ENCODE data around the gene CYB561D2. TPM values are rescaled to one million over a fixed set of nuclear protein-coding genes. Genes with fewer than 3 reads are reported as not detected.

The CYB561D2 gene
- total and polyA plus RNA-seq, 9 of the 15 experiments (the other 6 are each of a cell fraction or from before 2014, with no cell fraction given), result 4.2 to 16.6 (median 9.4) TPM

DNA sequence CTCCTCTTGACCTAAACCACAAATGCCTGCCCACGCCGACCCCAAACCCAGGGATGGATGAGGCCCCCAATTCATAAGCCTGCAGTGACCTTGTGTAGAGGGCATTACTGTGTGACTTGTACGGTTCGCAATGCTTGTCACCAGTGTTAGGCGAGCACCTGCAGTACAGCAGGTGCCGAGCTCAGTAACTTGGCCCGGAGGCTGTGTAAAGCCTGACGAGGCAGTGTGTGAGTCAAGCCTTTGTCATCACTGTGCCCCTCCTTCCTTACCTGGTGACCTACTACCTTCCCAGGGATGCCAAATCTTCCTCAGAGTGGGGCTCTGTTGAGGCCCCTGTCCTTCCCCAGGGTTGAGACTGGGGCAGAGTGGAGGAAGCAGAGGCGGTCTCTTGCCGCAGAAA is 45.8 kb downstream of the CYB561D2 start:
- no peak for FAIRE-seq
- intact Hi-C loops (cut with micrococcal nuclease) (no loop called here), in situ Hi-C loops (cut with MboI) (no loop called here)
- Histone ChIP-seq H3K9me1 (ENCODE audit: control insufficient read depth, insufficient read depth, low read length) (no peaks in the 10 kb centered on the region), H3K36me3 (ENCODE audit: control insufficient read depth, insufficient read depth, low read length) (no peaks in the 10 kb centered on the region), H3K9me3 (replicated peaks; ENCODE audit: control insufficient read depth, insufficient read depth, low read depth, low read length) (no peaks in the 10 kb centered on the region), H3K27ac (ENCODE audit: extremely low read depth, low read depth, low read length) (no peak overlapping the region), H3K9ac (ENCODE audit: insufficient read depth in 1 of 2, low read depth in 2 of 2, low read length in 2 of 2) (no peak overlapping the region), H3K4me1 (replicated peaks in 1 of 2; ENCODE audit: control insufficient read depth in 2 of 2, insufficient read depth in 2 of 2, low read length in 2 of 2) (peaks cover 0 to 13% of the 10 kb centered on the region in 2 experiments; a peak in 2 of 5 replicates), H3K27me3 (ENCODE audit: control insufficient read depth in 2 of 2, insufficient read depth in 2 of 2, low read length in 2 of 2) (peaks cover 0 to 6% of the 10 kb centered on the region in 2 experiments; a peak in 2 of 5 replicates), H3K4me3 (no peak overlapping the region), H2AFZ (ENCODE audit: low read depth, low read length) (no peak overlapping the region), H3K4me2 (ENCODE audit: insufficient read depth, low read length) (no peak overlapping the region), H4K20me1 (replicated peaks; ENCODE audit: control insufficient read depth, insufficient read depth, low read length) (no peaks in the 10 kb centered on the region), H3K79me2 (ENCODE audit: control insufficient read depth, insufficient read depth, low read length) (no peaks in the 10 kb centered on the region)
- 5% methylated on average over 8 of the region's 10 CpGs for WGBS (ENCODE audit: insufficient coverage, low coverage, missing lambda C conversion rate)
- ChIA-PET CTCF (ENCODE audit: low intra/inter-chr PET ratio) (no interaction called here), POLR2A (interaction anchor here (0.6 kb wide), 1 partner anchor 14 kb away, joined by 3 read pairs; no protein-coding TSS in a partner anchor)
- no TSS peak for BruUV-seq (replicated peaks)
- DNase-seq (ENCODE audit: extremely low read depth in 1 of 4, low spot score in 3 of 4), result no peak
- ATAC-seq, result no peak
- no peak for TF ChIP-seq LARP7 (IDR thresholded peaks at IDR 0.05)
- no peak for TF ChIP-seq TAF7 (tag; IDR thresholded peaks at IDR 0.05)
- TF ChIP-seq, protein P1, sequence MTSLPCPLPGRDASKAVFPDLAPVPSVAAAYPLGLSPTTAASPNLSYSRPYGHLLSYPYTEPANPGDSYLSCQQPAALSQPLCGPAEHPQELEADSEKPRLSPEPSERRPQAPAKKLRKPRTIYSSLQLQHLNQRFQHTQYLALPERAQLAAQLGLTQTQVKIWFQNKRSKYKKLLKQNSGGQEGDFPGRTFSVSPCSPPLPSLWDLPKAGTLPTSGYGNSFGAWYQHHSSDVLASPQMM (CRISPR knock-in tag; IDR thresholded peaks at IDR 0.05), result no peak
- no peak for TF ChIP-seq E2F3 (CRISPR knock-in tag; IDR thresholded peaks at IDR 0.05)

GRCh38 chr3:50401978-50402595 is 51.4 kb downstream of the CYB561D2 start:
- WGBS (ENCODE audit: insufficient coverage, low coverage, missing lambda C conversion rate), result 0% methylated on average over 5 of the region's 5 CpGs
- no peak for FAIRE-seq
- in situ Hi-C loops (cut with MboI), result no loop called here
- intact Hi-C loops (cut with micrococcal nuclease), result no loop called here
- DNase-seq (ENCODE audit: extremely low read depth in 1 of 4, low spot score in 3 of 4), result no peak
- peaks cover 5% of the 10 kb centered on the region; the same call in 1 of the 2 replicates for H4K20me1 ChIP-seq (replicated peaks; ENCODE audit: control insufficient read depth, insufficient read depth, low read length)
- no peak overlapping the region for H3K4me2 ChIP-seq (ENCODE audit: insufficient read depth, low read length)
- no peak for ATAC-seq
- H3K9me1 ChIP-seq (ENCODE audit: control insufficient read depth, insufficient read depth, low read length), result no peaks in the 10 kb centered on the region
- peaks cover 0 to 6% of the 10 kb centered on the region in 2 experiments; a peak in 2 of 5 replicates for H3K27me3 ChIP-seq (ENCODE audit: control insufficient read depth in 2 of 2, insufficient read depth in 2 of 2, low read length in 2 of 2)
- H2AFZ ChIP-seq (ENCODE audit: low read depth, low read length), result no peak overlapping the region
- H3K36me3 ChIP-seq (ENCODE audit: control insufficient read depth, insufficient read depth, low read length), result no peaks in the 10 kb centered on the region
- H3K27ac ChIP-seq (ENCODE audit: extremely low read depth, low read depth, low read length), result no peak overlapping the region
- BruUV-seq (replicated peaks), result no TSS peak
- no peaks in the 10 kb centered on the region for H3K4me1 ChIP-seq (replicated peaks in 1 of 2; ENCODE audit: control insufficient read depth in 2 of 2, insufficient read depth in 2 of 2, low read length in 2 of 2)
- H3K79me2 ChIP-seq (ENCODE audit: control insufficient read depth, insufficient read depth, low read length), result no peaks in the 10 kb centered on the region
- H3K4me3 ChIP-seq, result no peak overlapping the region
- no peak overlapping the region for H3K9ac ChIP-seq (ENCODE audit: insufficient read depth in 1 of 2, low read depth in 2 of 2, low read length in 2 of 2)
- ChIA-PET POLR2A (no interaction called here), CTCF (ENCODE audit: low intra/inter-chr PET ratio) (no interaction called here)
- no peaks in the 10 kb centered on the region for H3K9me3 ChIP-seq (replicated peaks; ENCODE audit: control insufficient read depth, insufficient read depth, low read depth, low read length)
- TF ChIP-seq, protein P2, sequence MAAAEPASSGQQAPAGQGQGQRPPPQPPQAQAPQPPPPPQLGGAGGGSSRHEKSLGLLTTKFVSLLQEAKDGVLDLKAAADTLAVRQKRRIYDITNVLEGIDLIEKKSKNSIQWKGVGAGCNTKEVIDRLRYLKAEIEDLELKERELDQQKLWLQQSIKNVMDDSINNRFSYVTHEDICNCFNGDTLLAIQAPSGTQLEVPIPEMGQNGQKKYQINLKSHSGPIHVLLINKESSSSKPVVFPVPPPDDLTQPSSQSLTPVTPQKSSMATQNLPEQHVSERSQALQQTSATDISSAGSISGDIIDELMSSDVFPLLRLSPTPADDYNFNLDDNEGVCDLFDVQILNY (CRISPR knock-in tag; IDR thresholded peaks at IDR 0.05), result no peak
- TF ChIP-seq FOS (IDR thresholded peaks at IDR 0.05; ENCODE audit: extremely low read depth, insufficient read length) (no peak), PTBP1 (IDR thresholded peaks at IDR 0.05; ENCODE audit: low read depth, low read length) (no peak), TEAD1 (CRISPR knock-in tag; IDR thresholded peaks at IDR 0.05) (no peak), SOX6 (IDR thresholded peaks at IDR 0.05) (no peak), ZNF280A (IDR thresholded peaks at IDR 0.05; ENCODE audit: low read depth, partially characterized antibody) (no peak), ZNF354B (CRISPR knock-in tag; IDR thresholded peaks at IDR 0.05) (no peak), ZNF644 (tag; IDR thresholded peaks at IDR 0.05; ENCODE audit: low read depth) (no peak), NR2C1 (IDR thresholded peaks at IDR 0.05) (no peak), NR2C1 (tag; IDR thresholded peaks at IDR 0.05) (no peak), TBP (optimal IDR thresholded peaks at IDR 0.05; ENCODE audit: low read depth, low read length) (no peak), ARID1B (IDR thresholded peaks at IDR 0.05) (no peak)
